ENCODE measurements around the gene CYP2U1.

CYP2U1 gene

DNA sequence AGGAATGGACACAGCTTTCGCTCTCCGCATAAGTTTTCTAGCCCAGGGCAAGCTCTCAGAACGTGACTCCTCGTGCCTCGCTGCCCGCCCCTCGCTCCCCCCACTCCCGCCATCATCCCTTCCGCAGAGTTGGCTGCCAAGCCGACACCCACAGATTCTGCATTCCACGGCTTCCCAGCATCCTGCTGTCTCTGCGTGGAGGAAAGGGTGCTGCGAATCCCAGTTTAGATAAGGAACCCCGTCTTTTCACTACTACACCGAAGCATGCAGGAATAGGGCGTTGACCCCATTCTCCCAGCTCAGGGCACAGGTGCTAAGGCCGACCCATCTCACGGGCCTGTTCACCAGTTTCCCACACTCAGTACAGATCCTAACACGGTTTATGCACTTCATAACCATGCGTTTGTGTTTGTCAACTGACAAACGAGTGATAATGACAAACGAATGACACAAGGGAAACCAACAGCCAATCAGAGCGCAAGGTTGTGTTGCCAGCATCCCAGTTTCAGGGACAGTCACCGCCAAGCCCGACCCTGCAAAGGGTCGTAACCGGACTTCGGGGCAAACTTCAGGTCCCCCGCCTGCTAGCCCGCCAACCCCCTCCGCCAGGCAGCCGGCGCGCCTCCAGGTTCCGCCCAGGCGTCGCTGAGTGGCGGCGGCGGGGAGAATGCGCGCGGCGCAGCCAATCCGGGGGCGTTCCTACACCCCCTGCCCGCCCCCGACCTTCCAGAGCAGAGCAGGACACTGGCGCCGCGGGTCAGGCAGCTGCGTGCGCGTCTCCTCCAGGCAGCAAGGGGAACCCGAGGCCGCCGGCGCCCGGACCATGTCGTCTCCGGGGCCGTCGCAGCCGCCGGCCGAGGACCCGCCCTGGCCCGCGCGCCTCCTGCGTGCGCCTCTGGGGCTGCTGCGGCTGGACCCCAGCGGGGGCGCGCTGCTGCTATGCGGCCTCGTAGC lies at the start of gene CYP2U1:
CYP2U1 (plus strand) TSS at position 729 of the 954 bp plus-strand sequence; CDS start at position 824, 95 bp downstream.
- Histone ChIP-seq H3K27ac (ENCODE audit: low read depth, low read length) (no peak within 1 kb of the TSS), H3K9ac (ENCODE audit: low read depth, low read length) (peak within 1 kb of the TSS; percentile 57), H3K9me3 (ENCODE audit: control insufficient read depth, insufficient read depth, low read length) (no peaks in the 10 kb centered on the region), H3K4me1 (ENCODE audit: control insufficient read depth, insufficient read depth, low read length) (peaks cover 16% of the 10 kb centered on the region; the same call in 1 of the 2 replicates), H3K27me3 (ENCODE audit: control insufficient read depth, insufficient read depth, low read length) (peaks cover 31% of the 10 kb centered on the region), H3K36me3 (ENCODE audit: control insufficient read depth, insufficient read depth, low read length) (0 out of 2 replicates have a peak, but pooled peaks cover 3% of the 10 kb centered on the region), H3K4me3 (ENCODE audit: low read depth, low read length) (peak within 1 kb of the TSS; percentile 74)

DNA sequence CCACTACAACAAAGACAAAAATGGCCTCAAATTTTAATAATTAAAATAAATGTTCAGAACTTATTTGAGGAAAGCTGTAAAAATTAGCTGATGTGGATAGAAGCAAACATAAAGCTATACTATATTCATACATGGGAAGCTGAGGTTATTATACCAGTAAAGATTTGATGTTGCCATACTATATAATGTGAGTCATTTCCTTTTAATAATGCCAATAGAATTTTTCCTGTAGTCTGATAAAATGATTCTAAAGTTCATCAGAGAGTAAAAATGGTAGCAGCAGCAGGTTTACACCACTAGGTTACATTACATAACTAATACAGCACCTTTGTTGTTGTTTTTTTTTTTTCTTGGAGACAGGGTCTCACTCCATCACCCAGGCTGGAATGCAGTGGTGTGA lies 45.5 kb upstream of the CYP2U1 start:
- Histone ChIP-seq H3K27me3 (ENCODE audit: control insufficient read depth, insufficient read depth, low read length) (no peaks in the 10 kb centered on the region), H3K4me1 (ENCODE audit: control insufficient read depth, insufficient read depth, low read length) (peaks cover 4% of the 10 kb centered on the region; the same call in 1 of the 2 replicates), H3K36me3 (ENCODE audit: control insufficient read depth, insufficient read depth, low read length) (no peaks in the 10 kb centered on the region), H3K9ac (ENCODE audit: low read depth, low read length) (no peak overlapping the region), H3K27ac (ENCODE audit: low read depth, low read length) (no peak overlapping the region), H3K4me3 (ENCODE audit: low read depth, low read length) (no peak overlapping the region), H3K9me3 (ENCODE audit: control insufficient read depth, insufficient read depth, low read length) (peaks cover 50% of the 10 kb centered on the region)

DNA sequence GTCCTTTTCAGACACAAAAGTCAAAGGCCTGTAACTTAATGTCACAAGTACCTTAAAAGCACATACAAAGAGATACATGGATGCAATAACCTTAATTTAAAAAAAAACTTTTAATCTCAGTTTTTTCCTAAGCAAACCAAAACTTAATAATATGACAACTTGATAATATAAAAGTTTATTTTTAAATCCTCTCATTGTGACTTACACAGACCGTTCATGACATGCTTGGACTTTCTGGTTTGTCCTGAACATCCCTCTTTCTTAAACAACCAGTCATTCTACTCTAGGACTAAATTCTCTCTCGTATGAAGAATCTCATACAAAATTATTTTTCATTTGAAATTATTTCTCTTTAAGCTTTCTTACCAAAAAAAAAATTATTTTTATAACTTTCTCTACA lies 43.1 kb upstream of the CYP2U1 start:
- H3K36me3 ChIP-seq (ENCODE audit: control insufficient read depth, insufficient read depth, low read length): no peaks in the 10 kb centered on the region
- H3K27me3 ChIP-seq (ENCODE audit: control insufficient read depth, insufficient read depth, low read length): no peaks in the 10 kb centered on the region
- no peak overlapping the region for H3K9ac ChIP-seq (ENCODE audit: low read depth, low read length)
- no peak overlapping the region for H3K27ac ChIP-seq (ENCODE audit: low read depth, low read length)
- H3K9me3 ChIP-seq (ENCODE audit: control insufficient read depth, insufficient read depth, low read length): peaks cover 63% of the 10 kb centered on the region
- H3K4me3 ChIP-seq (ENCODE audit: low read depth, low read length): no peak overlapping the region
- peaks cover 11% of the 10 kb centered on the region for H3K4me1 ChIP-seq (ENCODE audit: control insufficient read depth, insufficient read depth, low read length)

DNA sequence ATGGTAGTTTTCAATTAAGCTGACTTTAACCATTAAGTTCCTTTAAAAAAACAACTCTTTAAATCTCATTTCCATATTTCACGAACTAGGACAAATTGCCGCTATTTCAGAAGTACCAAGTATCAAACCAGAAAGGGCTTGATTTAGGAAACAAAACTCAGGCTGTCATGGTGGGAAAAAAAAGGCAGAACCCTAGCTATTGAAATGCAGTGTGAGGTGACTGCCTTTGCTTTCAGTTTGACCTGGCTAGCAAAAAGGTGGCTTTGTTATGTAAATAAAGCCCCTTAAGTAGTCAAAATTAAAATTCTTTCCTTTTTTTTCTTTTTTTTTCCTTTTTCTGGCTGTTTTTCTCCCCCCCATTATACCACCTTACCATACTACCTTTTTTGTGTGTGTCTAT lies 40.6 kb upstream of the CYP2U1 start:
- Histone ChIP-seq H3K9me3 (ENCODE audit: control insufficient read depth, insufficient read depth, low read length) (peaks cover 55% of the 10 kb centered on the region), H3K9ac (ENCODE audit: low read depth, low read length) (no peak overlapping the region), H3K4me1 (ENCODE audit: control insufficient read depth, insufficient read depth, low read length) (peaks cover 15% of the 10 kb centered on the region), H3K36me3 (ENCODE audit: control insufficient read depth, insufficient read depth, low read length) (no peaks in the 10 kb centered on the region), H3K27me3 (ENCODE audit: control insufficient read depth, insufficient read depth, low read length) (no peaks in the 10 kb centered on the region), H3K27ac (ENCODE audit: low read depth, low read length) (peak overlapping the region; percentile 87), H3K4me3 (ENCODE audit: low read depth, low read length) (0 out of 2 replicates have a peak overlapping the region, but pooled peaks have one; percentile 8)

DNA sequence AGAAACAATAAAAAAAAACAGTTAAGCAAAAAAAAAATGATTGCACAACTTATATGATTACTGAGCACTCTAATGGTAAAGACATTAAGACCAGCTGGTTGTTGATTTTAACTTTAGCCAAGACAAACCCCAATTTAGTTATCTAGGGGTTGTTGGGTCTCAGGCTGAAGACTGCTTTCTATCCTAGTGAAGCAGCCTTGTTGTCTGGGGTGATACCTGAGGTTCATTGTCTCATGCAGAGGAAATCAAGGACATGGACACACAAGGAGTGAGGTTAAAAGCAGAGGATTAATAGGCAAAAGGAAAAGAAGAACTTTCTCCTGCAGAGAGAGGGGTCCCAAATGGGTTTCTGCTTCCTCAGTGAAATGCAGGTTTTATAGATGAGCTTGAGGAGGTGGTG lies 40.0 kb upstream of the CYP2U1 start:
- peaks cover 15% of the 10 kb centered on the region for H3K4me1 ChIP-seq (ENCODE audit: control insufficient read depth, insufficient read depth, low read length)
- no peak overlapping the region for H3K9ac ChIP-seq (ENCODE audit: low read depth, low read length)
- peaks cover 52% of the 10 kb centered on the region for H3K9me3 ChIP-seq (ENCODE audit: control insufficient read depth, insufficient read depth, low read length)
- peak overlapping the region; percentile 87 for H3K27ac ChIP-seq (ENCODE audit: low read depth, low read length)
- no peaks in the 10 kb centered on the region for H3K36me3 ChIP-seq (ENCODE audit: control insufficient read depth, insufficient read depth, low read length)
- no peaks in the 10 kb centered on the region for H3K27me3 ChIP-seq (ENCODE audit: control insufficient read depth, insufficient read depth, low read length)
- H3K4me3 ChIP-seq (ENCODE audit: low read depth, low read length): no peak overlapping the region

DNA sequence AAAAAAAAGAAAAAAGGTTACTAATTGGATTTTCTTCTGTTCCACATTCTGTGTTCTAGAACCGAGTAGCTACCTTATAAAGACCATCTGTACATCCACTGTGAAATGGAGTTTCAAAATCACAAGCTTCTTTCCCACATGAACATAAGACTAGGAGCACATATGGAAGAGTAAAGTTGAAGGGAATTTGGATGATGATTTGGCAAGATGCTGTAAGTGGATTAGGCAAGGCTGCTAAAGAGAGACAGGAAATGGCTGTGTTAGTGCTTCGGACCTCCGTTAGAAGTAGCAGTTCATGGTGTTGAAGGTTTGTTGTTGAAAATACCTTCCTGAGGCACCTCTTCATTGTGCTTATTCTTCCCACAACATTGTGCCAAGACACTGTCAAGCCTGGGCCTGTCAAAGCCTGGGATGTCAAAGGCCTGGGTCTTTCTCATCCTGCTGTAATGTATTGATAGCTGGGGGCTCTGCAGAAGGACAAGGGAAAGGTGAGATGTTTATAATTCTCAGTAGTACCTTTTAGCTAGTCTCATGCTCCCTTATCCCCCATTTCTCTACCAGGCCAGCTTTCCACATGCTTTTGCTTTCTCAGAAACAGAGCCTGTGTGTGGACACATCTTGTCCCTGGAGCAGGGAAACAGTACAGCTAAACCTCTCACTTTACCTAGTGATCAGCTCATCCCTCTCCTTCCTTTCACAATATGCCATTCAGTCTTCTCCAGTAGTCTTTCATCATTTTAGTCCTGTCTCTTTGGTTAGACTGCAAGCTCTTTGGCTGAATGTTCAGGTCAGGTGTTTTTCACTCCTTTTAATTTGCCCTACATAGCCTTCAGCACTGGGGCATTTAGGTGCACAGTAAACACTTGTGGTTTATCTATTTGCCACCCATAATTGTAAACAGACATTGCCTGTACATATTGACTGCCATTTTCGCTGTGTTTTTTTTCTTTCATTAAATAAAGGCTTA lies 37.9 kb upstream of the CYP2U1 start:
- Histone ChIP-seq H3K4me3 (ENCODE audit: low read depth, low read length) (no peak overlapping the region), H3K36me3 (ENCODE audit: control insufficient read depth, insufficient read depth, low read length) (no peaks in the 10 kb centered on the region), H3K9ac (ENCODE audit: low read depth, low read length) (no peak overlapping the region), H3K27ac (ENCODE audit: low read depth, low read length) (no peak overlapping the region), H3K27me3 (ENCODE audit: control insufficient read depth, insufficient read depth, low read length) (no peaks in the 10 kb centered on the region), H3K9me3 (ENCODE audit: control insufficient read depth, insufficient read depth, low read length) (peaks cover 30% of the 10 kb centered on the region), H3K4me1 (ENCODE audit: control insufficient read depth, insufficient read depth, low read length) (peaks cover 15% of the 10 kb centered on the region)

DNA sequence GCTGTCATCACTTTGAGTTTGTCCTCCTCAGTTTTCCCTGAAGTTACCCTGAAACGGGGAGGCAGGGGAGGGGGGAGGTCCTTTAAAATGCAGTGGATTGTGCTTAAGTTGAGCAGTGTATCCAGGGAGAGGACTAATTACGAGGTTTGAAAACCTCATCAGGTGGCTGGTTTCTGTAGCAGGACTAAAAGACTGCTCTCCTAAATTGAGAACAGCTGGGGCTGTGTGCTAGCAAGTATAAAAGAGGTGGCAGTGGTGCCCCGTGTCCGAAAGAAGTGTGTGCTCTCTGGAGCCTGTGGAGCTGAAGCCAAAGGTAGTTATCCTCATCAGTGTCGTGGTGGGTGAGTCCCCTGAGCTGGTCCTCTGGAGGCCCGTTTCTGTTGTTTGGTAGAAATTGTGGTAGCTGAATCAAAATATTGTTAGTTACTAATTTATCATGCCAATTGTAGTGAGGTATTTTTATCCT lies 37.2 kb upstream of the CYP2U1 start:
- Histone ChIP-seq H3K4me3 (ENCODE audit: low read depth, low read length) (no peak overlapping the region), H3K9me3 (ENCODE audit: control insufficient read depth, insufficient read depth, low read length) (peaks cover 23% of the 10 kb centered on the region), H3K27me3 (ENCODE audit: control insufficient read depth, insufficient read depth, low read length) (no peaks in the 10 kb centered on the region), H3K4me1 (ENCODE audit: control insufficient read depth, insufficient read depth, low read length) (peaks cover 15% of the 10 kb centered on the region), H3K27ac (ENCODE audit: low read depth, low read length) (no peak overlapping the region), H3K9ac (ENCODE audit: low read depth, low read length) (no peak overlapping the region), H3K36me3 (ENCODE audit: control insufficient read depth, insufficient read depth, low read length) (no peaks in the 10 kb centered on the region)

DNA sequence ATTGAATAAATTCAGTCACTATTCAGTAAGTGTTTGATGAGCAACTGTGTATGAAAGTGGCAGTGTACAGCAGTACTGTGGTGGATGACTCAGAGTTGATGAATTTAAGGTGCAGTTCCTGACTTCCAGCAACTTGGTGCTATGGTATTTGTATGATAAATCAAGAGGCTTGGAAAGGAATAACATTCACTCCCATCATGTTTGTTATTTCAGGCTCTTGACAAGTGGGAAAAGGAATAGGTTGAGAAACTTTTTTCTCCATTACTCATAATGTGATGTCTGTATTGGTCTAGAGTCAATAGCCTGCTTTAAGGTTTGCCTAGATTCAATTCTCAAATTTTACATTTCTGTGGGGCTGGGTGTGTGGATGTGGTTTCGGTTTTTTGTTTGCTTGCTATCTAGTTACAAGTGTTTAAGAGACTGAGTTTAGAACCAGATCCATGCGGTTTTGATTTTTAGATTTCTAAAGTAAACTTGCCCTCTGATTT lies 35.1 kb upstream of the CYP2U1 start:
- no peak overlapping the region for H3K4me3 ChIP-seq (ENCODE audit: low read depth, low read length)
- H3K9me3 ChIP-seq (ENCODE audit: control insufficient read depth, insufficient read depth, low read length): peaks cover 13% of the 10 kb centered on the region; the same call in 1 of the 2 replicates
- H3K9ac ChIP-seq (ENCODE audit: low read depth, low read length): no peak overlapping the region
- H3K27ac ChIP-seq (ENCODE audit: low read depth, low read length): no peak overlapping the region
- peaks cover 8% of the 10 kb centered on the region for H3K4me1 ChIP-seq (ENCODE audit: control insufficient read depth, insufficient read depth, low read length)
- H3K36me3 ChIP-seq (ENCODE audit: control insufficient read depth, insufficient read depth, low read length): no peaks in the 10 kb centered on the region
- H3K27me3 ChIP-seq (ENCODE audit: control insufficient read depth, insufficient read depth, low read length): no peaks in the 10 kb centered on the region

DNA sequence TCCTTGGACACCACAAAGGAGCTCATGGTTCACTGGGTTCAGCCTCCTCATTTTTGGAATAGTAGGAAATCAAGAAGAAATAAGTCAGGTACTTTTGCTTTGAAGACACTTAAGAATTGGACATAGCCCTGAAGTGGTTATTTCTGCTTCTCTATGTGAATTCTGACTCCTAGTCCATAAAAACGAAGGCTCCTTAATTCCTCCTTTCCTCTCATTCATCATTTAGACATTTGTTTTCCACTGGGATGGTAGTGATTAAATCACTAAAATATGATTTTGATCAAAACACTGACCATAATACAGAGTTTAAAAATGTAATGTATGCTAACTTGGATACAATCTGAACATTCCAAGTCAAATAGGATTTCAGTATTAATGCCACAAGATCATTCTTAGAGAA lies 34.7 kb upstream of the CYP2U1 start:
- no peak overlapping the region for H3K4me3 ChIP-seq (ENCODE audit: low read depth, low read length)
- no peak overlapping the region for H3K9ac ChIP-seq (ENCODE audit: low read depth, low read length)
- no peaks in the 10 kb centered on the region for H3K36me3 ChIP-seq (ENCODE audit: control insufficient read depth, insufficient read depth, low read length)
- no peak overlapping the region for H3K27ac ChIP-seq (ENCODE audit: low read depth, low read length)
- H3K4me1 ChIP-seq (ENCODE audit: control insufficient read depth, insufficient read depth, low read length): 0 out of 2 replicates have a peak, but pooled peaks cover 4% of the 10 kb centered on the region
- H3K27me3 ChIP-seq (ENCODE audit: control insufficient read depth, insufficient read depth, low read length): no peaks in the 10 kb centered on the region
- peaks cover 9% of the 10 kb centered on the region; the same call in 1 of the 2 replicates for H3K9me3 ChIP-seq (ENCODE audit: control insufficient read depth, insufficient read depth, low read length)

DNA sequence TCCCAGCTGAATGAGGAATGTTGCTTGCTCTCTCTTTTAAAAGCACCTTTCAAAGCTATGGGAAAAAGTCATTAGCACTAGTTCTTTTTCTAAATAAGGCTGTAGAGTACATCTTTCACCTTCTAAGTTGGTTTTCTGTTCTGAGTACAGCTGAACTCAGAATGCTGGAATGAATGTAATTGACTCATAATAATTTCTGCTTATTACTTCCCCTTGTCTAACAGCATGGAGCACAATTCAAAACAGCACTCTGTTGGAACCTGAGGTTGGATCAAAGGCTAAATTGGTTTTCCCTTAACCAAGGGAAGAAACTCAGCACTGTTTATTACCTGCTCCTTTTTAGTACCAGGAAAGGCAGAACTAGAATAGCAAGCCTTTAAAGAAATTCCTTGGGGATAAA lies 33.5 kb upstream of the CYP2U1 start:
- H3K4me1 ChIP-seq (ENCODE audit: control insufficient read depth, insufficient read depth, low read length): 0 out of 2 replicates have a peak, but pooled peaks cover 4% of the 10 kb centered on the region
- no peak overlapping the region for H3K4me3 ChIP-seq (ENCODE audit: low read depth, low read length)
- no peaks in the 10 kb centered on the region for H3K36me3 ChIP-seq (ENCODE audit: control insufficient read depth, insufficient read depth, low read length)
- no peak overlapping the region for H3K9ac ChIP-seq (ENCODE audit: low read depth, low read length)
- H3K27ac ChIP-seq (ENCODE audit: low read depth, low read length): no peak overlapping the region
- H3K27me3 ChIP-seq (ENCODE audit: control insufficient read depth, insufficient read depth, low read length): no peaks in the 10 kb centered on the region
- no peaks in the 10 kb centered on the region for H3K9me3 ChIP-seq (ENCODE audit: control insufficient read depth, insufficient read depth, low read length)
